Chondrocyte (in vitro differentiated cells): Measurements from ENCODE around the gene DDX17. TPM values are rescaled to one million over a fixed set of nuclear protein-coding genes. Genes with fewer than 3 reads are reported as not detected.
"Not testable (repeated sequence)": the region's sequence is repeated elsewhere in the genome, so short reads cannot be mapped to it uniquely, and the experiment has no call there.

ENCODE experiments used
- DNase-seq: peaks from one replicate; pipeline ENCODE4 v3.0.0; 2021; ENCODE audit warnings: mixed read lengths, low spot score
- H3K27ac Mint-ChIP-seq: one replicate; pipeline ENCODE4 v1.8.0; 2021; ENCODE audit warnings: mild to moderate bottlenecking, moderate library complexity, mixed read lengths; ENCODE audit not compliant: unreplicated experiment
- H3K27me3 Mint-ChIP-seq: 2 replicates; pipeline ENCODE4 v1.8.0; 2021; ENCODE audit warnings: low read depth, mixed read lengths
- H3K36me3 Mint-ChIP-seq: 2 replicates; pipeline ENCODE4 v1.8.0; 2021; ENCODE audit warnings: low read depth, mixed read lengths
- H3K4me1 Mint-ChIP-seq: 2 replicates; pipeline ENCODE4 v1.8.0; 2021; ENCODE audit warnings: low read depth, mild to moderate bottlenecking, mixed read lengths
- H3K4me3 Mint-ChIP-seq: one replicate; pipeline ENCODE4 v1.8.0; 2021; ENCODE audit warnings: mild to moderate bottlenecking, moderate library complexity, mixed read lengths; ENCODE audit not compliant: unreplicated experiment
- H3K9me3 Mint-ChIP-seq: 2 replicates; pipeline ENCODE4 v1.8.0; 2021; ENCODE audit warnings: low read depth, mixed read lengths
- total RNA-seq: library from RNA; stranded (reverse); gene quantifications from 3 replicates; pipeline ENCODE4 v1.2.1, GENCODE V29; 2021
- TF ChIP-seq, protein P1 (sequence below): fragments of 200-600 bp; sonication (generic); IDR thresholded peaks from 2 replicates; pipeline ENCODE4 v1.5.0; 2021; ENCODE audit warnings: antibody characterized with exemption, mild to moderate bottlenecking, moderate library complexity

Gene DDX17
- total RNA-seq, 1 donor from 2014 or later = 321 TPM

DNA sequence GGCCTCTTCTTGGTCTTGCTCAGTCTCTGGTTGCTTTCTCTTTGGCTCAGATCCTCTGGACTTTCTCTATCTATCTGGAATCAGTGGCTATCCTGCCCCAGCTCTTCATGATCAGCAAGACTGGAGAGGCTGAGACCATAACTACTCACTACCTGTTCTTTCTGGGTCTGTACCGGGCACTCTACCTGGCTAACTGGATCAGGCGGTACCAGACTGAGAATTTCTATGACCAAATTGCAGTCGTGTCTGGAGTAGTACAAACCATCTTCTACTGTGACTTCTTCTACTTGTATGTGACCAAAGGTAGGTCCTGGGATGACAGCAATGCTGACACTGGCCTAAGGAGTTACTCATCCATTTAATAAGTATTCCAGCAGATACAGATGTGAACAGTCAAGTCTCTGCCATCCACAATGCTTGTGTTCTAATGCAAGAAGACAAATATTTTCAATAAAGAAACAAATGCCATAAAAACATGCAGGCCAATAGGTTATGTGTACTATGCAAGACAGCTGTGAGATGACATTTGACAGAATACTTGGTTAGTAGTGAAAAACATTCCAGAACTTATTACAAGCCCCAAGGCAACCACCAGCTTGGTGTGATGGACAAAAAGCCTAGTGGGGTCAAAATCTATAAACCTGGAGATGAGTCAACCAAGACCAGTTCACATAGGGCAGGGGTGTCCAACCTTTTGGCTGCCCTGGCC, 24.8 kb downstream of the DDX17 start:
- H3K9me3 Mint-ChIP-seq = no peaks in the 10 kb centered on the region
- TF ChIP-seq, protein P1, sequence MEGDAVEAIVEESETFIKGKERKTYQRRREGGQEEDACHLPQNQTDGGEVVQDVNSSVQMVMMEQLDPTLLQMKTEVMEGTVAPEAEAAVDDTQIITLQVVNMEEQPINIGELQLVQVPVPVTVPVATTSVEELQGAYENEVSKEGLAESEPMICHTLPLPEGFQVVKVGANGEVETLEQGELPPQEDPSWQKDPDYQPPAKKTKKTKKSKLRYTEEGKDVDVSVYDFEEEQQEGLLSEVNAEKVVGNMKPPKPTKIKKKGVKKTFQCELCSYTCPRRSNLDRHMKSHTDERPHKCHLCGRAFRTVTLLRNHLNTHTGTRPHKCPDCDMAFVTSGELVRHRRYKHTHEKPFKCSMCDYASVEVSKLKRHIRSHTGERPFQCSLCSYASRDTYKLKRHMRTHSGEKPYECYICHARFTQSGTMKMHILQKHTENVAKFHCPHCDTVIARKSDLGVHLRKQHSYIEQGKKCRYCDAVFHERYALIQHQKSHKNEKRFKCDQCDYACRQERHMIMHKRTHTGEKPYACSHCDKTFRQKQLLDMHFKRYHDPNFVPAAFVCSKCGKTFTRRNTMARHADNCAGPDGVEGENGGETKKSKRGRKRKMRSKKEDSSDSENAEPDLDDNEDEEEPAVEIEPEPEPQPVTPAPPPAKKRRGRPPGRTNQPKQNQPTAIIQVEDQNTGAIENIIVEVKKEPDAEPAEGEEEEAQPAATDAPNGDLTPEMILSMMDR = no peak
- H3K27ac Mint-ChIP-seq = peak overlapping the region; percentile 81
- peaks cover 33% of the 10 kb centered on the region for H3K4me1 Mint-ChIP-seq
- peaks cover 46% of the 10 kb centered on the region for H3K36me3 Mint-ChIP-seq
- no peaks in the 10 kb centered on the region for H3K27me3 Mint-ChIP-seq
- H3K4me3 Mint-ChIP-seq = no peak overlapping the region
- DNase-seq = no peak

DNA sequence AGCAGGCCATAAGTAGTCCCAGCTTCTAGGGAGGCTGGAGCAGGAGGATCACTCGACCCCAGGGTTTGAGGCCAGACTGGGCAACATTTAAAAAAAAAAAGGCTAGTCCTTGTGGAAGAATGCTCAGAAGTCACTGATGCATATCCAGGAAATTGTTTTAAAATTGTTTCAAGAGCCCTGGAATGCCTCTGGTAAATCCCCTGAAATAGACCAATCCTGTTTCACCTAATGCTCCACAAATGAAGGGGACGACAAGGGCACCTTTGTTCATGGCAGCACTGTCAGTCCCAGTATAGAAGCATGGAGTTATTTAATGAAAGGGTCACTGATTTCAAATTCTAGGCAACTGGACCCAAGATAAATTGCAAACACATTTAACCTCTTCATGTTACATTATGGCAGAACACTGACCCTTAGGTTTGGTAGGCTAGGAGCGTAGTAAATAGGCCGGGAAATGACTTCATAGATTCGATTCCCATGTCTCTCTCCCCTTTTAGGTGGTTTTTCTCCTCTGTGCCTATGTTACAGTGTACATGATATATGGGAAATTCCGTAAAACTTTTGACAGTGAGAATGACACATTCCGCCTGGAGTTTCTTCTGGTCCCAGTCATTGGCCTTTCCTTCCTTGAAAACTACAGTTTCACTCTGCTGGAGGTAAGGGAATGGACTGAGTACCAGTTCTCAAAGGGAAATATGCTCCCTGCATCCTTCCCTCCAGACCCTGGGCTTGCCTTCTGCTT, 26.8 kb downstream of the DDX17 start:
- H3K9me3 Mint-ChIP-seq = no peaks in the 10 kb centered on the region
- no peak for DNase-seq
- H3K36me3 Mint-ChIP-seq = peaks cover 36% of the 10 kb centered on the region
- TF ChIP-seq, protein P1 = no peak
- no peak overlapping the region for H3K4me3 Mint-ChIP-seq
- peaks cover 29% of the 10 kb centered on the region for H3K4me1 Mint-ChIP-seq
- H3K27me3 Mint-ChIP-seq = no peaks in the 10 kb centered on the region
- peak overlapping the region; percentile 36 for H3K27ac Mint-ChIP-seq

DNA sequence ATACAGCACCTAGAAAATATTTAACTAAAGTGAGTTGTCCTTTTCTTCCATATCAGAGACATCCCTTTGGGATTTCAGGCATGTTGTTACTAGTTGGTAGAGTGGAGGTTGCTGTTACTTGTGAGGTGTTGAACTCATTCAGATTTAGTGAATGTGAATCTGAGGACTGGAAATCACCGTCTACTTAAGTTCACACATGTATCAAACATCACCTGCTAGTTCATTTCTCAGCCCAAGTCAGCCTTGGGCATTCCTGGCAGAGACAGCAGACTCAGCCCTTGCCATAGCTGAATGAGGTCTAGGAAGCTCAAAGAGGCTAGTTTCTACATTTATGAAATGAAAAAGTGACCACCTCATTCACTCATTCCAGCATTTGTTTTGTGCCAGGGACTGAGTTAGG, 28.5 kb downstream of the DDX17 start:
- Mint-ChIP-seq H3K9me3 (no peaks in the 10 kb centered on the region), H3K27ac (peak overlapping the region; percentile 50), H3K36me3 (peaks cover 26% of the 10 kb centered on the region), H3K27me3 (no peaks in the 10 kb centered on the region), H3K4me3 (no peak overlapping the region), H3K4me1 (peaks cover 36% of the 10 kb centered on the region)
- DNase-seq = no peak
- TF ChIP-seq, protein P1 = no peak

DNA sequence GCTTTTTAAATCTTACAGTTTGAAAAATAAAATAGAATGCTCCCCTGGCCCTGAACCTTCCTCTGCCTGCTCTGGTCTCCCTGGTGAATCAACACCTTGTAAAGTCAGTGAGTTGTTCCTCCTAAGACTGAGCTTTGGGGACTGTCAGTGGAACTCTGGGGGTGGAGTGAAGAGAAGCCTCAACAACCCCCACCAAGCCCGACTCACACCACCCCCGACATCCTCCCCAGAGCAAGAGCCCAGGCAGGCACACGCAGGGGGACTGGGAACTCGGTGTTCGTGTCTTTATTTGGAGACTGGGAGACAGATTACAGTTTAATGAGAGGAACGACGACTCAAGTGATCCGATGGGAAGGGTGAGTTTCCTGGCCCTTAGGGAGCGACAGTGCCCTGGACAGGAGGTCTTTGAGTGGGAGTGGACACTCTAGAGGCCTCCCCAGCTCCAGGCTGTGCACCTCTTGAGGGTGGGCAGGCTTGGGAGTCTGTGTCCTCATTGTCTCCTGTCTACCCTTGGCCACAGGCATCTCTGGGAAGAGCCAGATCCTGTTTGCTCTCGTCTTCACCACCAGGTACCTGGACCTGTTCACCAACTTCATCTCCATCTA, 32.0 kb downstream of the DDX17 start:
- no peak for DNase-seq
- H3K27me3 Mint-ChIP-seq = no peaks in the 10 kb centered on the region
- H3K4me3 Mint-ChIP-seq = no peak overlapping the region
- H3K4me1 Mint-ChIP-seq = peaks cover 33% of the 10 kb centered on the region
- H3K9me3 Mint-ChIP-seq = no peaks in the 10 kb centered on the region
- peak overlapping the region; percentile 77 for H3K27ac Mint-ChIP-seq
- H3K36me3 Mint-ChIP-seq = peaks cover 14% of the 10 kb centered on the region
- TF ChIP-seq, protein P1 = no peak

DNA sequence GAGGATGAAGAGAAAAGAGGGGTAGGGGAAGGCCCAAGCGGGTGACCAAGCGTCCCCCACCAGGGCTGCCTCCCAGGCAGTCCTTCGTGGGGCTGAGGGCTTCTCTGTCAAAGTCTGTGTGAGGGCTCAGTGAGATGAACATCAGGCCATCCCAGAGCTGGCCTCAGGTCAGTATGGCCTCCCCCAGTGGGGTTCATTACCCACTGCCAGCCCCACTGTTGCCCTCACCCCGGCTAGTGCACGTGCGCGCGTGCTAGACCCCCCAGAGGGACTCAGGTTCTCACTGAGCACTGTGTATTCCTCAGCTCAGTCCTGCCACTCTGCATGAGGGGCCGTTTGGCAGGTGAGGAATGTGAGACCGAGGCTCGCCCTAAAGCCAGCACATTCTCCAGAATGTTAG, 34.9 kb downstream of the DDX17 start:
- DNase-seq = no peak
- H3K9me3 Mint-ChIP-seq = no peaks in the 10 kb centered on the region
- peaks cover 43% of the 10 kb centered on the region for H3K4me1 Mint-ChIP-seq
- H3K27me3 Mint-ChIP-seq = no peaks in the 10 kb centered on the region
- H3K36me3 Mint-ChIP-seq = peaks cover 7% of the 10 kb centered on the region
- H3K4me3 Mint-ChIP-seq = no peak overlapping the region
- TF ChIP-seq, protein P1 = no peak
- H3K27ac Mint-ChIP-seq = peak overlapping the region; percentile 49

DNA sequence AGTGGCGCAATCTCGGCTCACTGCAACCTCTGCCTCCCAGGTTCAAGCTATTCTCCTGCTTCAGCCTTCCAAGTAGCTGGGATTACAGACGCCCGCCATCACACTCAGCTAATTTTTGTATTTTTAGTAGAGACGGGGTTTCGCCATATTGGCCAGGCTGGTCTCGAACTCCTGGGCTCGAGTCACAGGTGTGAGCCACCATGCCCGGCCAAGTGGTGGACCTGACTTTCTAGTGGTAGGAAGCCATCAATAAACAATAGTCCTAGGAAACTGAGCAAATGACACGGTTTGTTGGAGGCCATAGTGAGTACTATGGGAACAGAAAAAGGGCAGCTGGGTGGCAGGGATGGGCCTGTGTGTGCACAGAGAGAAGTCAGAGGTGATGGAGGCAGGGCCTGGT, 35.9 kb downstream of the DDX17 start:
- H3K36me3 Mint-ChIP-seq, H3K27ac Mint-ChIP-seq: not testable (repeated sequence)

More for the DNA sequence above, 35.9 kb downstream of the DDX17 start:
- H3K4me3 Mint-ChIP-seq = peak overlapping the region; percentile 25
- DNase-seq, H3K27me3 Mint-ChIP-seq, H3K9me3 Mint-ChIP-seq: not testable (repeated sequence)
- H3K4me1 Mint-ChIP-seq = peaks cover 45% of the 10 kb centered on the region
